ENCODE results near the gene ZBTB32.
"Not testable (repeated sequence)": the region's sequence is repeated elsewhere in the genome, so short reads cannot be mapped to it uniquely, and the experiment has no call there.

GRCh38 chr19:35691106-35691505 lies 13.3 kb upstream of the ZBTB32 start:
- not testable (repeated sequence) for TF ChIP-seq MAX (IDR thresholded peaks at IDR 0.05); RAD21 (IDR thresholded peaks at IDR 0.05); YY1 (IDR thresholded peaks at IDR 0.05); JUND (IDR thresholded peaks at IDR 0.05); TAF1 (conservative IDR thresholded peaks at IDR 0.05); NR2F2 (IDR thresholded peaks at IDR 0.05); FOXA1 (IDR thresholded peaks at IDR 0.05); SP1 (IDR thresholded peaks at IDR 0.05)
- TF ChIP-seq, protein P1, sequence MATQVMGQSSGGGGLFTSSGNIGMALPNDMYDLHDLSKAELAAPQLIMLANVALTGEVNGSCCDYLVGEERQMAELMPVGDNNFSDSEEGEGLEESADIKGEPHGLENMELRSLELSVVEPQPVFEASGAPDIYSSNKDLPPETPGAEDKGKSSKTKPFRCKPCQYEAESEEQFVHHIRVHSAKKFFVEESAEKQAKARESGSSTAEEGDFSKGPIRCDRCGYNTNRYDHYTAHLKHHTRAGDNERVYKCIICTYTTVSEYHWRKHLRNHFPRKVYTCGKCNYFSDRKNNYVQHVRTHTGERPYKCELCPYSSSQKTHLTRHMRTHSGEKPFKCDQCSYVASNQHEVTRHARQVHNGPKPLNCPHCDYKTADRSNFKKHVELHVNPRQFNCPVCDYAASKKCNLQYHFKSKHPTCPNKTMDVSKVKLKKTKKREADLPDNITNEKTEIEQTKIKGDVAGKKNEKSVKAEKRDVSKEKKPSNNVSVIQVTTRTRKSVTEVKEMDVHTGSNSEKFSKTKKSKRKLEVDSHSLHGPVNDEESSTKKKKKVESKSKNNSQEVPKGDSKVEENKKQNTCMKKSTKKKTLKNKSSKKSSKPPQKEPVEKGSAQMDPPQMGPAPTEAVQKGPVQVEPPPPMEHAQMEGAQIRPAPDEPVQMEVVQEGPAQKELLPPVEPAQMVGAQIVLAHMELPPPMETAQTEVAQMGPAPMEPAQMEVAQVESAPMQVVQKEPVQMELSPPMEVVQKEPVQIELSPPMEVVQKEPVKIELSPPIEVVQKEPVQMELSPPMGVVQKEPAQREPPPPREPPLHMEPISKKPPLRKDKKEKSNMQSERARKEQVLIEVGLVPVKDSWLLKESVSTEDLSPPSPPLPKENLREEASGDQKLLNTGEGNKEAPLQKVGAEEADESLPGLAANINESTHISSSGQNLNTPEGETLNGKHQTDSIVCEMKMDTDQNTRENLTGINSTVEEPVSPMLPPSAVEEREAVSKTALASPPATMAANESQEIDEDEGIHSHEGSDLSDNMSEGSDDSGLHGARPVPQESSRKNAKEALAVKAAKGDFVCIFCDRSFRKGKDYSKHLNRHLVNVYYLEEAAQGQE (IDR thresholded peaks at IDR 0.05): not testable (repeated sequence)
- TF ChIP-seq, protein P2, sequence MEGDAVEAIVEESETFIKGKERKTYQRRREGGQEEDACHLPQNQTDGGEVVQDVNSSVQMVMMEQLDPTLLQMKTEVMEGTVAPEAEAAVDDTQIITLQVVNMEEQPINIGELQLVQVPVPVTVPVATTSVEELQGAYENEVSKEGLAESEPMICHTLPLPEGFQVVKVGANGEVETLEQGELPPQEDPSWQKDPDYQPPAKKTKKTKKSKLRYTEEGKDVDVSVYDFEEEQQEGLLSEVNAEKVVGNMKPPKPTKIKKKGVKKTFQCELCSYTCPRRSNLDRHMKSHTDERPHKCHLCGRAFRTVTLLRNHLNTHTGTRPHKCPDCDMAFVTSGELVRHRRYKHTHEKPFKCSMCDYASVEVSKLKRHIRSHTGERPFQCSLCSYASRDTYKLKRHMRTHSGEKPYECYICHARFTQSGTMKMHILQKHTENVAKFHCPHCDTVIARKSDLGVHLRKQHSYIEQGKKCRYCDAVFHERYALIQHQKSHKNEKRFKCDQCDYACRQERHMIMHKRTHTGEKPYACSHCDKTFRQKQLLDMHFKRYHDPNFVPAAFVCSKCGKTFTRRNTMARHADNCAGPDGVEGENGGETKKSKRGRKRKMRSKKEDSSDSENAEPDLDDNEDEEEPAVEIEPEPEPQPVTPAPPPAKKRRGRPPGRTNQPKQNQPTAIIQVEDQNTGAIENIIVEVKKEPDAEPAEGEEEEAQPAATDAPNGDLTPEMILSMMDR (IDR thresholded peaks at IDR 0.05; ENCODE audit: low read depth, low read length, missing input control): not testable (repeated sequence)
- TF ChIP-seq, protein P3, sequence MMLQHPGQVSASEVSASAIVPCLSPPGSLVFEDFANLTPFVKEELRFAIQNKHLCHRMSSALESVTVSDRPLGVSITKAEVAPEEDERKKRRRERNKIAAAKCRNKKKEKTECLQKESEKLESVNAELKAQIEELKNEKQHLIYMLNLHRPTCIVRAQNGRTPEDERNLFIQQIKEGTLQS (IDR thresholded peaks at IDR 0.05): not testable (repeated sequence)
- TF ChIP-seq, protein P4, sequence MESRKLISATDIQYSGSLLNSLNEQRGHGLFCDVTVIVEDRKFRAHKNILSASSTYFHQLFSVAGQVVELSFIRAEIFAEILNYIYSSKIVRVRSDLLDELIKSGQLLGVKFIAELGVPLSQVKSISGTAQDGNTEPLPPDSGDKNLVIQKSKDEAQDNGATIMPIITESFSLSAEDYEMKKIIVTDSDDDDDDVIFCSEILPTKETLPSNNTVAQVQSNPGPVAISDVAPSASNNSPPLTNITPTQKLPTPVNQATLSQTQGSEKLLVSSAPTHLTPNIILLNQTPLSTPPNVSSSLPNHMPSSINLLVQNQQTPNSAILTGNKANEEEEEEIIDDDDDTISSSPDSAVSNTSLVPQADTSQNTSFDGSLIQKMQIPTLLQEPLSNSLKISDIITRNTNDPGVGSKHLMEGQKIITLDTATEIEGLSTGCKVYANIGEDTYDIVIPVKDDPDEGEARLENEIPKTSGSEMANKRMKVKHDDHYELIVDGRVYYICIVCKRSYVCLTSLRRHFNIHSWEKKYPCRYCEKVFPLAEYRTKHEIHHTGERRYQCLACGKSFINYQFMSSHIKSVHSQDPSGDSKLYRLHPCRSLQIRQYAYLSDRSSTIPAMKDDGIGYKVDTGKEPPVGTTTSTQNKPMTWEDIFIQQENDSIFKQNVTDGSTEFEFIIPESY (IDR thresholded peaks at IDR 0.05): not testable (repeated sequence)
